PC-3 (cell line): Measurements from ENCODE around the gene CEP83. TPM values are rescaled to one million over a fixed set of nuclear protein-coding genes. Genes with fewer than 3 reads are reported as not detected.

Source experiments
- ATAC-seq: fragments of 200-7000 bp; cut with Tn5 transposase; 2 replicates; pipeline ENCODE4 v1.9.1; 2020; ENCODE audit warnings: mild to moderate bottlenecking, moderate library complexity
- BruUV-seq: library from RNA; stranded (reverse); fragments of 400-500 nt; replicated peaks from 2 replicates; lab custom pipeline; 2021; lab: Mats Ljungman, UMichigan
- CTCF ChIA-PET: fragments of 300-600 bp; sonication (Branson Sonifier 250); formaldehyde crosslinking; loops from one replicate; lab custom pipeline; 2022; ENCODE audit warnings: antibody characterized with exemption; lab: Charles Lee
- POLR2A ChIA-PET: fragments of 300-600 bp; sonication (Branson Sonifier 250); formaldehyde crosslinking; loops from one replicate; lab custom pipeline; 2022; ENCODE audit warnings: antibody characterized with exemption; ENCODE audit not compliant: unreplicated experiment; lab: Charles Lee
- DNase-seq: peaks from one replicate; pipeline ENCODE4 v3.0.0-alpha.2; 2015
- H2AFZ ChIP-seq: fragments of 300-600 bp; sonication (generic); 2 replicates; pipeline ENCODE4 v1.6.0; 2016; ENCODE audit warnings: antibody characterized with exemption, low read length
- H3F3A ChIP-seq: fragments of 300-600 bp; sonication (generic); one replicate; pipeline ENCODE4 v1.6.0; 2017; ENCODE audit warnings: antibody characterized with exemption, low read length, control low read depth, mild to moderate bottlenecking; ENCODE audit not compliant: unreplicated experiment
- H3K27ac ChIP-seq: fragments of 300-600 bp; sonication (generic); 2 replicates; pipeline ENCODE4 v1.5.1; 2016; ENCODE audit warnings: mild to moderate bottlenecking, low read length
- H3K27me3 ChIP-seq: fragments of 300-600 bp; sonication (generic); 2 replicates; pipeline ENCODE4 v1.6.1; 2016; ENCODE audit warnings: low read length, mixed read lengths
- H3K36me3 ChIP-seq: fragments of 300-600 bp; sonication (generic); 2 replicates; pipeline ENCODE4 v1.6.1; 2016; ENCODE audit warnings: low read depth, mixed run types, low read length, mixed read lengths
- H3K4me1 ChIP-seq: fragments of 300-600 bp; sonication (generic); 2 replicates; pipeline ENCODE4 v1.5.1; 2016; ENCODE audit warnings: low read length; ENCODE audit not compliant: insufficient read depth
- H3K4me2 ChIP-seq: fragments of 300-600 bp; sonication (generic); 2 replicates; pipeline ENCODE4 v1.6.0; 2016; ENCODE audit warnings: low read length
- H3K4me3 ChIP-seq: fragments of 300-600 bp; sonication (generic); 2 replicates; pipeline ENCODE4 v1.5.1; 2016; ENCODE audit warnings: mild to moderate bottlenecking, low read length, mixed read lengths
- H3K79me2 ChIP-seq: fragments of 300-600 bp; sonication (generic); 2 replicates; pipeline ENCODE4 v1.6.1; 2017; ENCODE audit warnings: low read length, mixed read lengths
- H3K9ac ChIP-seq: fragments of 300-600 bp; sonication (generic); 2 replicates; pipeline ENCODE4 v1.6.0; 2016; ENCODE audit warnings: mild to moderate bottlenecking, low read length
- H3K9me2 ChIP-seq: fragments of 300-600 bp; sonication (generic); replicated peaks from 2 replicates; pipeline ENCODE4 v1.6.1; 2016; ENCODE audit warnings: mixed run types, low read length, mixed read lengths
- H3K9me3 ChIP-seq: fragments of 300-600 bp; sonication (generic); 2 replicates; pipeline ENCODE4 v1.6.1; 2016; ENCODE audit warnings: low read length, mixed read lengths
- H4K20me1 ChIP-seq: fragments of 300-600 bp; sonication (generic); 2 replicates; pipeline ENCODE4 v1.6.1; 2016; ENCODE audit warnings: low read length, mixed read lengths
- CTCF ChIP-seq: fragments of 300-600 bp; sonication (generic); conservative IDR thresholded peaks from 2 replicates; pipeline ENCODE4 v1.5.1; 2017; ENCODE audit warnings: antibody characterized with exemption, low read depth, mild to moderate bottlenecking, low read length
- EZH2 ChIP-seq: fragments of 300-600 bp; sonication (generic); IDR thresholded peaks from one replicate; pipeline ENCODE4 v1.6.1; 2017; ENCODE audit warnings: antibody characterized with exemption, mild to moderate bottlenecking, low read length; ENCODE audit not compliant: unreplicated experiment
- EZH2phosphoT487 ChIP-seq: fragments of 300-600 bp; sonication (generic); IDR thresholded peaks from 2 replicates; pipeline ENCODE4 v1.6.1; 2018; ENCODE audit warnings: mild to moderate bottlenecking, antibody characterized with exemption, low read length, borderline replicate concordance
- intact Hi-C: fragments of 100-400 bp; cut with micrococcal nuclease; formaldehyde crosslinking; loops from 2 replicates; pipeline ENCODE4 v1.9.0; 2023
- total RNA-seq: library from RNA; depleted of rRNA; stranded (reverse); fragments of >200 nt; gene quantifications from 2 replicates; pipeline ENCODE4 v1.2.3, GENCODE V29; 2014

The CEP83 gene
- total RNA-seq, 1 experiment from 2014 or later = 11.8 TPM

DNA sequence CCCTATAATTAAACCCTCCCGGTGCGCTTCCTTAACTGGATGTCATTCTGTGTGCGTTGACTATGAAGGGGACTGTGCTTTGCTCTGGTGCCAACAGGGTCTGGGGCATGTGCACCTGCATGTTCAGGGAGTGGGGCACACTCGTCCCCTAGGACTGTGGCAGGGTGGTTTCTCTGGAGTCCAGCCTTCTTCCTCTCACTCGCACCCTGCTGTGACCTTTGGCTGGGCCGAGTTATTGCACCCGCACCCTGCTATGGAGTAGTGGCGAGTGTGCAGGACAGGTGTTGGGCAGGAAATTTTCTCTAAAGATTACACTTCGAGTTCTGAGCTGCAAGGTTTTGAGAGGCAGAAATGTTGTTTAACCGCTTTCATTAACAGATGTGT lies 172.4 kb downstream of the CEP83 start:
- POLR2A ChIA-PET = no interaction called here

GRCh38 chr12:94286583-94287244 lies 173.0 kb downstream of the CEP83 start:
- Histone ChIP-seq H3K79me2 (no peaks in the 10 kb centered on the region), H3K9me3 (no peaks in the 10 kb centered on the region), H3K9ac (no peak overlapping the region), H3F3A (no peaks in the 10 kb centered on the region), H3K4me3 (no peak overlapping the region), H3K4me2 (no peak overlapping the region), H3K36me3 (no peaks in the 10 kb centered on the region), H3K4me1 (peaks cover 20% of the 10 kb centered on the region), H3K27ac (no peak overlapping the region), H2AFZ (no peak overlapping the region), H4K20me1 (no peaks in the 10 kb centered on the region), H3K9me2 (no peaks in the 10 kb centered on the region), H3K27me3 (no peaks in the 10 kb centered on the region)
- BruUV-seq = no TSS peak
- intact Hi-C loops = no loop called here
- DNase-seq (no peak), ATAC-seq (no peak)
- CTCF ChIA-PET = no interaction called here
- TF ChIP-seq CTCF (no peak), EZH2 (no peak), EZH2phosphoT487 (no peak)
- POLR2A ChIA-PET = no interaction called here

More for the DNA sequence above, 172.4 kb downstream of the CEP83 start:
- CTCF ChIA-PET = no interaction called here
- Histone ChIP-seq H3K4me1 (peaks cover 20% of the 10 kb centered on the region), H3K9ac (no peak overlapping the region), H3K79me2 (no peaks in the 10 kb centered on the region), H3K36me3 (no peaks in the 10 kb centered on the region), H3K4me2 (no peak overlapping the region), H4K20me1 (no peaks in the 10 kb centered on the region), H3K9me2 (no peaks in the 10 kb centered on the region), H3K4me3 (no peak overlapping the region), H3K27ac (no peak overlapping the region), H2AFZ (no peak overlapping the region), H3K9me3 (no peaks in the 10 kb centered on the region), H3K27me3 (no peaks in the 10 kb centered on the region), H3F3A (no peaks in the 10 kb centered on the region)
- intact Hi-C loops = no loop called here
- DNase-seq (no peak), ATAC-seq (no peak)
- no peak for TF ChIP-seq EZH2phosphoT487
- TF ChIP-seq EZH2 = no peak
- TF ChIP-seq CTCF = no peak
- no TSS peak for BruUV-seq

- ATAC-seq (no peak), DNase-seq (no peak)
- Histone ChIP-seq H3K9me2 (no peaks in the 10 kb centered on the region), H3K36me3 (no peaks in the 10 kb centered on the region), H3K27me3 (no peaks in the 10 kb centered on the region), H3K9ac (no peak overlapping the region), H3K4me3 (no peak overlapping the region), H3K4me2 (no peak overlapping the region), H3F3A (no peaks in the 10 kb centered on the region), H3K79me2 (no peaks in the 10 kb centered on the region), H3K9me3 (no peaks in the 10 kb centered on the region), H3K4me1 (peaks cover 19% of the 10 kb centered on the region), H4K20me1 (no peaks in the 10 kb centered on the region), H2AFZ (no peak overlapping the region), H3K27ac (no peak overlapping the region)
- intact Hi-C loops = no loop called here
- TF ChIP-seq EZH2 (no peak), EZH2phosphoT487 (no peak), CTCF (no peak)
- ChIA-PET CTCF (no interaction called here), POLR2A (no interaction called here)
- BruUV-seq = no TSS peak
Measured at GRCh38 chr12:94285943-94286582, 173.6 kb downstream of the CEP83 start.
